ENCODE data around the gene MSI1. TPM values are rescaled to one million over a fixed set of nuclear protein-coding genes. Genes with fewer than 3 reads are reported as not detected.

The MSI1 gene
- total and polyA plus RNA-seq, 2 experiments from 2014 or later, result 12.8 to 16.9 TPM

DNA sequence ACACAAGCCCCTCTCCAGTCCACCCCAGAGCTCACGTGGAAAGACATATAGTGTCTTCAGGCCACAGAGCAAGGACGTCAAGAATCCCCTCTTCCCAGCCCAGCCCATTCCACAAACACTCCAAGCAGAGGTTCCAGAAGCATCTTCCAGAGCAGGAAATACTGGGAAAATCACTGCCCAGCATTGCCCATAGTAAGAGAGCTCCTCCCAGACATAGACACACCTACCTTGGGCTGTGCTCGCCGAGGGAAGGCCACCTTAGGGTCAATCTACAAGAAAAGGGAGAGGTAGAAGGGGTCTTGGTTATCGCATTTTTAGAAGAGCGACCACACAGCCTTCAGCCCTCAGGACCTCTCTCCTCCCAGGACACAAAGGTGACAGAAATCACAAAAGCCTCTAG is 4.5 kb downstream of the MSI1 start (continued):
- TF ChIP-seq, protein P1, sequence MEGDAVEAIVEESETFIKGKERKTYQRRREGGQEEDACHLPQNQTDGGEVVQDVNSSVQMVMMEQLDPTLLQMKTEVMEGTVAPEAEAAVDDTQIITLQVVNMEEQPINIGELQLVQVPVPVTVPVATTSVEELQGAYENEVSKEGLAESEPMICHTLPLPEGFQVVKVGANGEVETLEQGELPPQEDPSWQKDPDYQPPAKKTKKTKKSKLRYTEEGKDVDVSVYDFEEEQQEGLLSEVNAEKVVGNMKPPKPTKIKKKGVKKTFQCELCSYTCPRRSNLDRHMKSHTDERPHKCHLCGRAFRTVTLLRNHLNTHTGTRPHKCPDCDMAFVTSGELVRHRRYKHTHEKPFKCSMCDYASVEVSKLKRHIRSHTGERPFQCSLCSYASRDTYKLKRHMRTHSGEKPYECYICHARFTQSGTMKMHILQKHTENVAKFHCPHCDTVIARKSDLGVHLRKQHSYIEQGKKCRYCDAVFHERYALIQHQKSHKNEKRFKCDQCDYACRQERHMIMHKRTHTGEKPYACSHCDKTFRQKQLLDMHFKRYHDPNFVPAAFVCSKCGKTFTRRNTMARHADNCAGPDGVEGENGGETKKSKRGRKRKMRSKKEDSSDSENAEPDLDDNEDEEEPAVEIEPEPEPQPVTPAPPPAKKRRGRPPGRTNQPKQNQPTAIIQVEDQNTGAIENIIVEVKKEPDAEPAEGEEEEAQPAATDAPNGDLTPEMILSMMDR (conservative IDR thresholded peaks at IDR 0.05; ENCODE audit: low read depth in 2 of 2), result no peak
- no peak for TF ChIP-seq JUNB (IDR thresholded peaks at IDR 0.05; ENCODE audit: unreplicated experiment)

DNA sequence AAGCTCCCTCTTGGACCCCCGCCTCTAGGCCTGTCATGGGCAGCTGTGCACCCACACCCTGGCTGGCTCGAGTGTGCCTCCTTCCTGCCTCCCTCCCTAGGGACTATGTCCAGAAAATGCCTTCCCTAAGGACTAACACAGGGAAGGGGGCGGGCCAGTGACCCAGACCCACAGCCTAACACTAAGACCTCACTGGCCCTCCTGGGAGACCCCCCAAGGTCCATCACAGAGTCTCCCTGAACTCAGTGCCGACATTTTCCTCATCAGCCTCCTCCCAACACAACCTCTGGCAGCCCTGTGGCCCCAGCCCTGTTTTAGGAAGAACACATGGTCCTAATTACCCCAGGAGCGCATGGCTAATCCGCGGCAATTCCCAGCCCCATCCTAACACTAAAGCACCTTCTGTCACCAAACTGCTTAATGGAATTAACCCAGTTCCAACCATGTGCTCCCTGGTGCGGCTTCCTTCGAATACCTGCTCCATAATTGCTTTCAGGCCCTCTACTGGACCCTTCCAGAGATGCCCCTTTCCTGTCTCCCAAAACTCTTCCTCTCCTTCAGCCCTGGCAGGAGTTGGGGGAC is 5.6 kb downstream of the MSI1 start:
- DNase-seq (ENCODE audit: low spot score) (peak; percentile 29), ATAC-seq (no peak)
- H3K4me2 ChIP-seq, result no peak overlapping the region
- H4K20me1 ChIP-seq (replicated peaks; ENCODE audit: insufficient read depth), result peaks cover 9% of the 10 kb centered on the region; the same call in 1 of the 2 replicates
- no peaks in the 10 kb centered on the region for H3K36me3 ChIP-seq (ENCODE audit: insufficient read depth)
- peaks cover 74% of the 10 kb centered on the region for H3K36me3 Mint-ChIP-seq (ENCODE audit: low read depth)
- no peaks in the 10 kb centered on the region for H3K9me3 Mint-ChIP-seq
- H3K27me3 ChIP-seq (ENCODE audit: insufficient read depth), result peaks cover 12% of the 10 kb centered on the region
- H3K9me2 ChIP-seq (ENCODE audit: insufficient read depth), result no peaks in the 10 kb centered on the region
- H3K27me3 Mint-ChIP-seq (ENCODE audit: insufficient read depth, low read depth, poor library complexity), result peaks cover 26% of the 10 kb centered on the region
- H3K4me3 Mint-ChIP-seq, result no peak overlapping the region; the same call in 2 of the 3 replicates
- H3K79me2 ChIP-seq (replicated peaks; ENCODE audit: insufficient read depth), result 0 out of 2 replicates have a peak, but pooled peaks cover 7% of the 10 kb centered on the region
- no peak overlapping the region for H3K27ac ChIP-seq (ENCODE audit: low read depth)
- peaks cover 48% of the 10 kb centered on the region for H3K4me1 ChIP-seq (ENCODE audit: insufficient read depth)
- H3K4me1 Mint-ChIP-seq, result peaks cover 76% of the 10 kb centered on the region
- H3K4me3 ChIP-seq, result no peak overlapping the region
- H3K27ac Mint-ChIP-seq, result peak overlapping the region; percentile 74; the same call in 1 of the 2 replicates
- H3F3A ChIP-seq (replicated peaks; ENCODE audit: low read depth), result peaks cover 17% of the 10 kb centered on the region
- H2AFZ ChIP-seq, result no peak overlapping the region
- no peak for TF ChIP-seq POLR2AphosphoS5 (IDR thresholded peaks at IDR 0.05; ENCODE audit: low read depth)
- no peak for TF ChIP-seq ZNF331 (CRISPR knock-in tag; IDR thresholded peaks at IDR 0.05; ENCODE audit: low read depth)
- TF ChIP-seq, protein P2, sequence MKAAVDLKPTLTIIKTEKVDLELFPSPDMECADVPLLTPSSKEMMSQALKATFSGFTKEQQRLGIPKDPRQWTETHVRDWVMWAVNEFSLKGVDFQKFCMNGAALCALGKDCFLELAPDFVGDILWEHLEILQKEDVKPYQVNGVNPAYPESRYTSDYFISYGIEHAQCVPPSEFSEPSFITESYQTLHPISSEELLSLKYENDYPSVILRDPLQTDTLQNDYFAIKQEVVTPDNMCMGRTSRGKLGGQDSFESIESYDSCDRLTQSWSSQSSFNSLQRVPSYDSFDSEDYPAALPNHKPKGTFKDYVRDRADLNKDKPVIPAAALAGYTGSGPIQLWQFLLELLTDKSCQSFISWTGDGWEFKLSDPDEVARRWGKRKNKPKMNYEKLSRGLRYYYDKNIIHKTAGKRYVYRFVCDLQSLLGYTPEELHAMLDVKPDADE (IDR thresholded peaks at IDR 0.05), result no peak
- TF ChIP-seq, protein P3, sequence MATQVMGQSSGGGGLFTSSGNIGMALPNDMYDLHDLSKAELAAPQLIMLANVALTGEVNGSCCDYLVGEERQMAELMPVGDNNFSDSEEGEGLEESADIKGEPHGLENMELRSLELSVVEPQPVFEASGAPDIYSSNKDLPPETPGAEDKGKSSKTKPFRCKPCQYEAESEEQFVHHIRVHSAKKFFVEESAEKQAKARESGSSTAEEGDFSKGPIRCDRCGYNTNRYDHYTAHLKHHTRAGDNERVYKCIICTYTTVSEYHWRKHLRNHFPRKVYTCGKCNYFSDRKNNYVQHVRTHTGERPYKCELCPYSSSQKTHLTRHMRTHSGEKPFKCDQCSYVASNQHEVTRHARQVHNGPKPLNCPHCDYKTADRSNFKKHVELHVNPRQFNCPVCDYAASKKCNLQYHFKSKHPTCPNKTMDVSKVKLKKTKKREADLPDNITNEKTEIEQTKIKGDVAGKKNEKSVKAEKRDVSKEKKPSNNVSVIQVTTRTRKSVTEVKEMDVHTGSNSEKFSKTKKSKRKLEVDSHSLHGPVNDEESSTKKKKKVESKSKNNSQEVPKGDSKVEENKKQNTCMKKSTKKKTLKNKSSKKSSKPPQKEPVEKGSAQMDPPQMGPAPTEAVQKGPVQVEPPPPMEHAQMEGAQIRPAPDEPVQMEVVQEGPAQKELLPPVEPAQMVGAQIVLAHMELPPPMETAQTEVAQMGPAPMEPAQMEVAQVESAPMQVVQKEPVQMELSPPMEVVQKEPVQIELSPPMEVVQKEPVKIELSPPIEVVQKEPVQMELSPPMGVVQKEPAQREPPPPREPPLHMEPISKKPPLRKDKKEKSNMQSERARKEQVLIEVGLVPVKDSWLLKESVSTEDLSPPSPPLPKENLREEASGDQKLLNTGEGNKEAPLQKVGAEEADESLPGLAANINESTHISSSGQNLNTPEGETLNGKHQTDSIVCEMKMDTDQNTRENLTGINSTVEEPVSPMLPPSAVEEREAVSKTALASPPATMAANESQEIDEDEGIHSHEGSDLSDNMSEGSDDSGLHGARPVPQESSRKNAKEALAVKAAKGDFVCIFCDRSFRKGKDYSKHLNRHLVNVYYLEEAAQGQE (IDR thresholded peaks at IDR 0.05; ENCODE audit: unreplicated experiment), result no peak
- no peak for TF ChIP-seq EZH2phosphoT487 (IDR thresholded peaks at IDR 0.05; ENCODE audit: unreplicated experiment)
- TF ChIP-seq EZH2 (IDR thresholded peaks at IDR 0.05; ENCODE audit: low read depth, unreplicated experiment), result no peak
- TF ChIP-seq ZNF114 (CRISPR knock-in tag; IDR thresholded peaks at IDR 0.05), result no peak
- TF ChIP-seq NANOG (IDR thresholded peaks at IDR 0.05; ENCODE audit: borderline replicate concordance), result no peak
- TF ChIP-seq, protein P1 (conservative IDR thresholded peaks at IDR 0.05; ENCODE audit: low read depth in 2 of 2), result no peak
- TF ChIP-seq CREB1 (CRISPR knock-in tag; IDR thresholded peaks at IDR 0.05; ENCODE audit: low read depth), result no peak
